HepG2 (cell line): ENCODE data around the gene SIAH2. TPM values are rescaled to one million over a fixed set of nuclear protein-coding genes. Genes with fewer than 3 reads are reported as not detected.

Experiments
- BORCS8-MEF2B ChIP-seq: sonication (generic); formaldehyde crosslinking; IDR thresholded peaks from 2 replicates; pipeline ENCODE4 v1.8.0; 2022; ENCODE audit warnings: mild to moderate bottlenecking, missing genetic modification reagents
- HNF4A ChIP-seq: sonication (generic); formaldehyde crosslinking; IDR thresholded peaks from 2 replicates; pipeline ENCODE4 v1.4.0; 2020; ENCODE audit warnings: missing genetic modification reagents
- ISL2 ChIP-seq: sonication (generic); formaldehyde crosslinking; IDR thresholded peaks from 2 replicates; pipeline ENCODE4 v1.5.0; 2020; ENCODE audit warnings: missing genetic modification reagents
- KDM5B ChIP-seq: sonication (generic); formaldehyde crosslinking; IDR thresholded peaks from 2 replicates; pipeline ENCODE4 v1.4.0; 2020; ENCODE audit warnings: missing genetic modification reagents, mild to moderate bottlenecking, borderline replicate concordance
- MXI1 ChIP-seq: IDR thresholded peaks from 3 replicates; pipeline ENCODE4 v1.6.1; 2012; ENCODE audit warnings: low read depth, low read length, inconsistent platforms, borderline replicate concordance
- MYC ChIP-seq: sonication (generic); formaldehyde crosslinking; IDR thresholded peaks from 2 replicates; pipeline ENCODE4 v1.9.0; 2021; ENCODE audit warnings: missing genetic modification reagents, borderline replicate concordance
- PHF21A ChIP-seq: sonication (generic); formaldehyde crosslinking; IDR thresholded peaks from 2 replicates; pipeline ENCODE4 v1.5.0; 2020; ENCODE audit warnings: mild to moderate bottlenecking, missing genetic modification reagents
- REST ChIP-seq, 2 experiments: IDR thresholded peaks; 2 replicates each; pipeline ENCODE4 v1.6.1; 2011 to 2012; ENCODE audit warnings: low read length in 2 of 2, borderline replicate concordance in 1 of 2, low read depth in 1 of 2, mild to moderate bottlenecking in 1 of 2, moderate library complexity in 1 of 2
- SIN3A ChIP-seq: IDR thresholded peaks from 2 replicates; pipeline ENCODE4 v1.6.1; 2011; ENCODE audit warnings: low read depth, mild to moderate bottlenecking, control low read depth, low read length, borderline replicate concordance
- SOX13 ChIP-seq, 3 experiments: fragments of 450-650 bp in 1 of 3; sonication (generic) in 1 of 3; formaldehyde crosslinking in 1 of 3; IDR thresholded peaks in 2 of 3; conservative IDR thresholded peaks in 1 of 3; 2 replicates each; pipeline versions ENCODE4 v1.5.0 to v1.6.1; 2016 to 2020; ENCODE audit warnings: antibody characterized with exemption in 1 of 3, mild to moderate bottlenecking in 1 of 3, missing compliant biosample characterization in 1 of 3, missing genetic modification reagents in 1 of 3, moderate library complexity in 1 of 3
- SOX5 ChIP-seq: IDR thresholded peaks from 2 replicates; pipeline ENCODE4 v1.6.1; 2016; ENCODE audit warnings: borderline replicate concordance
- STAT5B ChIP-seq: sonication (generic); formaldehyde crosslinking; IDR thresholded peaks from 2 replicates; pipeline ENCODE4 v1.4.0; 2020; ENCODE audit warnings: missing genetic modification reagents
- ZNF280B ChIP-seq: sonication (generic); formaldehyde crosslinking; IDR thresholded peaks from 2 replicates; pipeline ENCODE4 v1.5.0; 2020; ENCODE audit warnings: missing genetic modification reagents, mild to moderate bottlenecking, borderline replicate concordance
- ZNF3 ChIP-seq: IDR thresholded peaks from 2 replicates; pipeline ENCODE4 v1.7.0; 2017; ENCODE audit warnings: inconsistent platforms
- ZNF720 ChIP-seq: sonication (generic); formaldehyde crosslinking; IDR thresholded peaks from 2 replicates; pipeline ENCODE4 v1.4.0; 2020; ENCODE audit warnings: missing genetic modification reagents
- polyA plus RNA-seq, 8 experiments: library from polyadenylated mRNA; depleted of rRNA in 3 of 8; stranded (reverse) in 7 of 8; unstranded in 1 of 8; fragments of >200 nt; fragmentation: Illumina TruSeq in 4 of 8; extraction: Trizol in 4 of 8; gene quantifications; 2 replicates each; pipeline versions ENCODE4 v1.2.1 to v1.2.3, GENCODE V29; 2011 to 2016; ENCODE audit warnings: low read depth in 4 of 8, missing spikeins in 1 of 8, mixed read lengths in 1 of 8; ENCODE audit not compliant: insufficient read depth in 1 of 8
- total RNA-seq, 5 experiments: library from RNA; depleted of rRNA; stranded (reverse); fragments of >200 nt; fragmentation: Illumina TruSeq; extraction: Trizol; gene quantifications; 2 replicates each; pipeline ENCODE4 v1.2.3, GENCODE V29; 2016; ENCODE audit warnings: low read depth in 1 of 5
- TF ChIP-seq, protein P1 (sequence below): sonication (generic); IDR thresholded peaks from 2 replicates; pipeline ENCODE4 v1.6.1; 2016; ENCODE audit warnings: low read depth, borderline replicate concordance
- TF ChIP-seq, protein P2 (sequence below): sonication (generic); formaldehyde crosslinking; conservative IDR thresholded peaks from 2 replicates; pipeline ENCODE4 v1.8.1; 2023; ENCODE audit warnings: missing genetic modification reagents
- TF ChIP-seq, protein P3 (sequence below): sonication (generic); formaldehyde crosslinking; IDR thresholded peaks from 2 replicates; pipeline ENCODE4 v1.4.0; 2020; ENCODE audit warnings: missing genetic modification reagents

Gene SIAH2
- total and polyA plus RNA-seq, 2 of the 13 experiments (the other 11 are each of a cell fraction or from before 2014, with no cell fraction given), result 71.8 to 117 TPM

- peak; percentile 76; the same call in 1 of the 3 replicates for TF ChIP-seq MXI1
- TF ChIP-seq HNF4A (CRISPR knock-in tag), result peak; percentile 92
- TF ChIP-seq MYC (CRISPR knock-in tag), result peak; percentile 50; the same call in 1 of the 2 replicates
- TF ChIP-seq STAT5B, result no peak
- TF ChIP-seq, protein P1, sequence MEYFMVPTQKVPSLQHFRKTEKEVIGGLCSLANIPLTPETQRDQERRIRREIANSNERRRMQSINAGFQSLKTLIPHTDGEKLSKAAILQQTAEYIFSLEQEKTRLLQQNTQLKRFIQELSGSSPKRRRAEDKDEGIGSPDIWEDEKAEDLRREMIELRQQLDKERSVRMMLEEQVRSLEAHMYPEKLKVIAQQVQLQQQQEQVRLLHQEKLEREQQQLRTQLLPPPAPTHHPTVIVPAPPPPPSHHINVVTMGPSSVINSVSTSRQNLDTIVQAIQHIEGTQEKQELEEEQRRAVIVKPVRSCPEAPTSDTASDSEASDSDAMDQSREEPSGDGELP, result peak; percentile 66; the same call in 1 of the 2 replicates
- TF ChIP-seq ZNF280B (CRISPR knock-in tag), result no peak
- TF ChIP-seq, protein P2, sequence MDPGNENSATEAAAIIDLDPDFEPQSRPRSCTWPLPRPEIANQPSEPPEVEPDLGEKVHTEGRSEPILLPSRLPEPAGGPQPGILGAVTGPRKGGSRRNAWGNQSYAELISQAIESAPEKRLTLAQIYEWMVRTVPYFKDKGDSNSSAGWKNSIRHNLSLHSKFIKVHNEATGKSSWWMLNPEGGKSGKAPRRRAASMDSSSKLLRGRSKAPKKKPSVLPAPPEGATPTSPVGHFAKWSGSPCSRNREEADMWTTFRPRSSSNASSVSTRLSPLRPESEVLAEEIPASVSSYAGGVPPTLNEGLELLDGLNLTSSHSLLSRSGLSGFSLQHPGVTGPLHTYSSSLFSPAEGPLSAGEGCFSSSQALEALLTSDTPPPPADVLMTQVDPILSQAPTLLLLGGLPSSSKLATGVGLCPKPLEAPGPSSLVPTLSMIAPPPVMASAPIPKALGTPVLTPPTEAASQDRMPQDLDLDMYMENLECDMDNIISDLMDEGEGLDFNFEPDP (CRISPR knock-in tag), result no peak
- TF ChIP-seq, protein P3, sequence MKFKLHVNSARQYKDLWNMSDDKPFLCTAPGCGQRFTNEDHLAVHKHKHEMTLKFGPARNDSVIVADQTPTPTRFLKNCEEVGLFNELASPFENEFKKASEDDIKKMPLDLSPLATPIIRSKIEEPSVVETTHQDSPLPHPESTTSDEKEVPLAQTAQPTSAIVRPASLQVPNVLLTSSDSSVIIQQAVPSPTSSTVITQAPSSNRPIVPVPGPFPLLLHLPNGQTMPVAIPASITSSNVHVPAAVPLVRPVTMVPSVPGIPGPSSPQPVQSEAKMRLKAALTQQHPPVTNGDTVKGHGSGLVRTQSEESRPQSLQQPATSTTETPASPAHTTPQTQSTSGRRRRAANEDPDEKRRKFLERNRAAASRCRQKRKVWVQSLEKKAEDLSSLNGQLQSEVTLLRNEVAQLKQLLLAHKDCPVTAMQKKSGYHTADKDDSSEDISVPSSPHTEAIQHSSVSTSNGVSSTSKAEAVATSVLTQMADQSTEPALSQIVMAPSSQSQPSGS (CRISPR knock-in tag), result peak; percentile 81
- TF ChIP-seq SOX13 (IDR thresholded peaks at IDR 0.05), result peak; percentile 30; the same call in 1 of the 2 replicates
- peak in 1 of 2 experiments; percentile 91; a peak in 2 of 4 replicates for TF ChIP-seq SOX13 (CRISPR knock-in tag; conservative IDR thresholded peaks at IDR 0.05 in 1 of 2, IDR thresholded peaks at IDR 0.05 in 1 of 2)
- peak; percentile 83; the same call in 1 of the 2 replicates for TF ChIP-seq BORCS8-MEF2B (CRISPR knock-in tag)
- peak; percentile 81; the same call in 1 of the 2 replicates for TF ChIP-seq ISL2
- TF ChIP-seq SOX5 (CRISPR knock-in tag), result peak; percentile 83
- TF ChIP-seq SIN3A, result peak; percentile 88; the same call in 1 of the 2 replicates
- TF ChIP-seq REST (IDR thresholded peaks at IDR 0.05; ENCODE audit: borderline replicate concordance in 1 of 2, low read depth in 1 of 2, low read length in 2 of 2), result 0 out of 4 replicates have a peak, but pooled peaks of 1 of the 2 experiments have one; percentile 62
- TF ChIP-seq KDM5B (CRISPR knock-in tag), result 0 out of 2 replicates have a peak, but pooled peaks have one; percentile 35
- 0 out of 2 replicates have a peak, but pooled peaks have one; percentile 13 for TF ChIP-seq ZNF3 (CRISPR knock-in tag)
- TF ChIP-seq PHF21A (CRISPR knock-in tag), result peak; percentile 66; the same call in 1 of the 2 replicates
- no peak for TF ChIP-seq ZNF720 (CRISPR knock-in tag)
These were observed 22.1 kb downstream of the SIAH2 start (continued) for GRCh38 chr3:150740733-150741496.
